Left renal pelvis (tissue), 4 donors: ENCODE data around the gene SFMBT2. TPM values are rescaled to one million over a fixed set of nuclear protein-coding genes. Genes with fewer than 3 reads are reported as not detected.
"Not testable (repeated sequence)": the region's sequence is repeated elsewhere in the genome, so short reads cannot be mapped to it uniquely, and the experiment has no call there.

Source experiments
- DNase-seq, 4 donors: peaks; one replicate each; pipeline ENCODE4 v3.0.0-alpha.2; 2013; ENCODE audit warnings: low read depth in 4 of 4, low spot score in 3 of 4
- polyA plus RNA-seq, 4 donors: library from polyadenylated mRNA; unstranded; fragments of 120-200 nt; gene quantifications; one replicate each; pipeline ENCODE4 v1.2.1, GENCODE V29; 2013; ENCODE audit not compliant: insufficient read length in 4 of 4

SFMBT2 gene
- polyA plus RNA-seq, 4 donors = 6.3 to 10.3 (median 7.3) TPM

- DNase-seq = no peak
Observed at GRCh38 chr10:7239312-7239985, 171.4 kb downstream of the SFMBT2 start.

- DNase-seq = no peak
Observed at GRCh38 chr10:7235376-7235775, 175.5 kb downstream of the SFMBT2 start.

DNA sequence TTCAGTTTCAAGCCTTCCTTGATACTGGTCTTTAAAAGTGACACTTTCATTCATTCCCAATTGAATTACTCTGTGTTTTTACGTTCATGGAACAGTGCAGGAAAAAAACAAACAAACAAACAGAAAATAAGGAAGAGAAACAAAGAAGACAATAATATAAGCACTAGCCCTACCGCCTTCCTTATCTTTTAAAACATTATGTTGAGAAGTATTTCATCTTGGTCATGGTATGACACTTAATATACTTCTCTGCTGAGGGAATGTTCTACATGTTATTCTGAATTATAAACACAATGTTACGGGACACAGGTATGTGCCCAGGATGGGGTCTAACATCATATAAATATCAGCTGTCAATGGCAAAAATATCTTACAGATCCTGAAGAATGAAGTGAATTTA lies 176.7 kb downstream of the SFMBT2 start:
- DNase-seq = no peak

DNA sequence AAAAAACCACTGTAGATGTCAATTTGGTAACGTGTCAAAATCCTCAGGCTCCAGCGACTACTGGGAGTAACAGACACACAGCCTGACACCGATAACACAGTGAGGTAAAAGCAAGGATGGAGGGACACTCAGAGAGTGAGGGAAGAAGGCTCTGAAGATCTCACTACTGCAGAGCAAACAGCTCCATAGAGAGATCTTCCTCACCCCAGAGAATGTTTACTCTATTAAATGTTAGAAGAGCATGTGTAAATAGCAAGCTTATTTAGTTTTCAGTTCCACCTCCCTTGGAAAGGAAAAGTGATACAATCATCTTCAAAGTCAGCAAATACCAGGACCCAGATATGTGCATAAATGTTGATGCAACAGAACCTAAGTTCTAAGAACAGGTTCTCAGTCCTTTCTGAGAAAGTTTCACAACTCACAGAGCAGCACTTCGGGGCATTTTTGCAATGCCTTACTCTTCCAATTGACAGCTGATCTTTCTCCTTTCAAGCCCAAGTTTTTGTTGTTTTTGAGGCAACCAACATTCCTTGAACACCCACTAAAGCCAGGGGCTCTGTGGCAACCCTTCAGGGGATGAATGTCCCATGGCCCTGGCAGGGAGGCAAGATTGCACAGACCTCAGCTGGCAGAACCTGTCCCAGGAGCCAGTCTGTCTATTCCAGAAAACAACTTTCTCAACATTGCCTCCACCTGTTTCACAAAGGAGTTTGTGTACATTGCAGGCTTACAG lies 177.4 kb downstream of the SFMBT2 start:
- DNase-seq = no peak

- peak; percentile 39 to 48 (median 42) for DNase-seq
Observed at GRCh38 chr10:7231509-7232414, 179.1 kb downstream of the SFMBT2 start.

- DNase-seq = no peak
Observed at GRCh38 chr10:7230951-7231350, 179.9 kb downstream of the SFMBT2 start.

- no peak for DNase-seq
Observed at GRCh38 chr10:7230036-7230435, 180.8 kb downstream of the SFMBT2 start.

GRCh38 chr10:7225133-7225532 lies 185.7 kb downstream of the SFMBT2 start:
- DNase-seq = no peak

GRCh38 chr10:7218968-7219367 lies 191.9 kb downstream of the SFMBT2 start:
- DNase-seq = no peak

- DNase-seq = not testable (repeated sequence)
Observed at GRCh38 chr10:7212696-7213095, 198.1 kb downstream of the SFMBT2 start.

DNA sequence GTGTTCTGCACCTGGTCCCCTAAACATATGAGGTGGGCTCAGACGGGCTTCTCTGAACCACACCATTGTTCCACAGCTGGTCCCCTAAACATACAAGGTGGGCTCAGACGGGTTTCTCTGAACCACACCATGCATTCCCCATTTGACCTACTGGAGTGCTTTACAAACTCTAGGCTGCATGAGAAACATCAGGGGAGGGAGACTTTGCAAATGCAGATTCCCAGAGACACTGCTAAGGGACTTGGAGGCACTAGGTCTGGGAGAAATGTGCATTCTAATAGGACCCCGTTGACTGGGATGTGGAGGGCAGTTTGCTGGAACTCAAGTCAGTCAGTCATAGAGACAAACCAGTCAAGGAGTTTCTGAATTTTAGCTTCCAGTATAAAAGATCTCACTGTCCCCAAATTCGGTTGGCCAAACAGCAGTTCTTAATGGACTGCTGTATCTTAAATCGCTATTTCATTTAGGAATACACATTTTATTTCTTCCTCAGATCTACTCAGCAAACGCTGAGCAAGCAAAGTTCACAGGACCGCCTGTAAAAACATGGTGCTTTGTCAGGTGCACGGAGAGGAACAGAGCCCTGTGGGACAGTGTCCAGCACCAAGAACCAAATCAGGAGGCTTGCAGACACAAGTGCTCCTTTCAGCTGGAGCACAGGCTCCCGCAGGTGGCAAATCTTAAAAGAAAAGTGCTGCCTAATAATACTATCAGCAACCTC lies 198.8 kb downstream of the SFMBT2 start:
- DNase-seq = no peak

GRCh38 chr10:7210516-7210915 lies 200.3 kb downstream of the SFMBT2 start:
- DNase-seq = no peak

DNA sequence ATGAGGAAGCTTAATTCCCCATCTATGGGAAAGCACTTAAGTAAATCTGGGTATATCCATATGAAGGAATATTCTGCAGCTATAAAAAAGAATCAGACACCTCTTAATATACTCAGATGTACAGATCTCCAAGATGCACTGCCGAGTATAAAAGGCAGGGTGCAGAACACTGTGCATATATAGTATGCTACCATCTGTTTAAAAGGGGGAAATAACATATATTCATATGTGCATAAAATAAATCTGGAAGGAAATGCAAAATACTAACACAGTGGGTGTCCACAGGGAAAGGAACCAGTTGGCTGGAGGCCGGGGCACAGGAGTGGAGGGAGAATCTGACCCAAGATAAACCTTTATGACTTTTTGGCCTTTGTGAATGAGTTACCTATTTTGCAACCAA lies 201.4 kb downstream of the SFMBT2 start:
- no peak for DNase-seq

- no peak for DNase-seq
Observed at GRCh38 chr10:7206412-7207100, 204.3 kb downstream of the SFMBT2 start.

DNA sequence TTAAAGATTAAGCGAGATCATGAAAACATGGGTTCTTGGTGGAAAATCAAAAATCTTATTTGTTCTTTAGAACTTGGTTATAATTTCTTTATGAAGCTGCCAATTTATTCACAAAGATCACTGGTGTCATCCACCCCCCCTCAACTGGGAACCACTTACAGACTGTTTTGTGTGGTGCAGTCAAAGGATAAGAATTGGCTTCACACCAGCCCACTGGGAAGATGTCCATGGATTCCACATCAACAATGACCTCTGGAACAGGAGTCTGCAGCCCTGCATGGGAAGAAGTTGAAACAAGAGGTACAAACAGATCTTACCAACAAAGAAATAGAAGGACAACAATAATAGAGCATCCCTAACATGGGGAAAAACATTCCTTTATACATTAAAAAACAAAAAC lies 205.2 kb downstream of the SFMBT2 start:
- DNase-seq = no peak

GRCh38 chr10:7202793-7203355 lies 208.0 kb downstream of the SFMBT2 start:
- no peak for DNase-seq

- DNase-seq = no peak
Observed at GRCh38 chr10:7199152-7199760, 211.6 kb downstream of the SFMBT2 start.

DNA sequence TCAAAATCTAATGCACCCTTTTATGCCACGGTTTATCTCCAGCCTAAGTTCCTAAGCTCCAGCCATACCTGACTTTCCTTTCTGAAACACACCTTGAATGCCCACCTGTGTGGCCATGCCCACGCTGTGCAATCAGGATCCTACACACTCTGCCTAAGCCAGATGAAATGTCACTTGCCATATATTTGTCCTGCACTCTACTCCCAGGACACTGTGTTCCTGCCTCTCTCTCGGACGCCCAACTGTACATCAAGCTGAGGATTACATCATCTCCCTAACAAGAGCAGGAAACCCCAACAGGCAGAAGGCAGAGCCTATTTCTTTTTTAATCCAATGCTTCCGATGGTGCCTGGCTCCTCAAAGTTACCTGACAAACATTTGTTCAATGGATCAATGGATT lies 214.6 kb downstream of the SFMBT2 start:
- DNase-seq = no peak

- DNase-seq = no peak
Observed at GRCh38 chr10:7195118-7195517, 215.7 kb downstream of the SFMBT2 start.
